ENCODE results near the gene UBAC2.

Gene UBAC2

GRCh38 chr13:99363949-99364348, 163.3 kb downstream of the UBAC2 start:
- DNase-seq: no peak

- no peak for DNase-seq
Observed at GRCh38 chr13:99366075-99366987, 165.7 kb downstream of the UBAC2 start.

GRCh38 chr13:99367106-99367616, 166.5 kb downstream of the UBAC2 start:
- DNase-seq: peak; percentile 23

- DNase-seq: peak; percentile 25
Observed at GRCh38 chr13:99367663-99368448, 167.2 kb downstream of the UBAC2 start.

GRCh38 chr13:99370481-99371275, 170.0 kb downstream of the UBAC2 start:
- DNase-seq: peak; percentile 24

GRCh38 chr13:99371956-99372355, 171.3 kb downstream of the UBAC2 start:
- DNase-seq: peak; percentile 67

GRCh38 chr13:99373436-99373835, 172.8 kb downstream of the UBAC2 start:
- DNase-seq: peak; percentile 19

- DNase-seq: peak; percentile 22
Observed at GRCh38 chr13:99374169-99374991, 173.7 kb downstream of the UBAC2 start.

GRCh38 chr13:99374994-99375737, 174.5 kb downstream of the UBAC2 start:
- peak; percentile 53 for DNase-seq

- peak; percentile 19 for DNase-seq
Observed at GRCh38 chr13:99375738-99376080, 175.1 kb downstream of the UBAC2 start.

- peak; percentile 25 for DNase-seq
Observed at GRCh38 chr13:99376132-99376531, 175.5 kb downstream of the UBAC2 start.

- DNase-seq: peak; percentile 19
Observed at GRCh38 chr13:99376924-99377323, 176.3 kb downstream of the UBAC2 start.

- peak; percentile 21 for DNase-seq
Observed at GRCh38 chr13:99377641-99378040, 177.0 kb downstream of the UBAC2 start.

- DNase-seq: no peak
Observed at GRCh38 chr13:99378985-99379733, 178.5 kb downstream of the UBAC2 start.

GRCh38 chr13:99379856-99380801, 179.5 kb downstream of the UBAC2 start:
- DNase-seq: peak; percentile 22

- peak; percentile 78 for DNase-seq
Observed at GRCh38 chr13:99380921-99381645, 180.4 kb downstream of the UBAC2 start.

- DNase-seq: no peak
Observed at GRCh38 chr13:99381766-99382165, 181.1 kb downstream of the UBAC2 start.

GRCh38 chr13:99382428-99383133, 181.9 kb downstream of the UBAC2 start:
- peak; percentile 66 for DNase-seq

Data from stimulated activated CD8-positive, alpha-beta memory T cell treated with anti-CD3 and anti-CD28 coated beads, Interleukin-4, amount 100 ng/mL, for 48 hours (primary cell).